Thyroid gland (tissue), 4 donors: ENCODE results near the gene DAB2IP. TPM values are rescaled to one million over a fixed set of nuclear protein-coding genes. Genes with fewer than 3 reads are reported as not detected.

ENCODE experiments used
- DNase-seq, 2 donors: peaks; one replicate each; pipeline ENCODE4 v3.0.0-alpha.2; 2019
- H3K27ac ChIP-seq, 3 donors: fragments of 200-600 bp; sonication (generic); 1 replicate in 2 of 3; 2 replicates in 1 of 3; pipeline ENCODE4 v1.5.1; 2016 to 2019; ENCODE audit warnings: mild to moderate bottlenecking in 1 of 3, moderate library complexity in 1 of 3
- H3K27me3 ChIP-seq: fragments of 200-600 bp; sonication (generic); one replicate; pipeline ENCODE4 v1.5.1; 2019
- H3K36me3 ChIP-seq, 2 donors: fragments of 200-600 bp; sonication (generic); one replicate each; pipeline ENCODE4 v1.5.1; 2016 to 2019
- H3K4me1 ChIP-seq, 2 donors: fragments of 200-600 bp; sonication (generic); one replicate each; pipeline ENCODE4 v1.5.1; 2017 to 2019
- H3K4me3 ChIP-seq, 3 donors: fragments of 200-600 bp; sonication (generic); replicated peaks in 1 of 3; 1 replicate in 2 of 3; 2 replicates in 1 of 3; pipeline ENCODE4 v1.5.1; 2016; ENCODE audit warnings: mild to moderate bottlenecking in 1 of 3
- H3K9me3 ChIP-seq: fragments of 200-600 bp; sonication (generic); one replicate; pipeline ENCODE4 v1.5.1; 2017
- POLR2A ChIP-seq, 2 donors: fragments of 450-650 bp; IDR thresholded peaks; one replicate each; pipeline ENCODE4 v1.6.1; 2017; ENCODE audit warnings: antibody characterized with exemption in 2 of 2, mild to moderate bottlenecking in 2 of 2, moderate library complexity in 1 of 2
- WGBS, 2 donors: methylation state at CpG; one replicate each; pipeline ENCODE4 v1.1.5; 2017; 5-methylcytosine and 5-hydroxymethylcytosine counted together
- intact Hi-C: fragments of 100-400 bp; cut with DNase I; formaldehyde crosslinking; loops from one replicate; pipeline ENCODE4 v1.15.1; 2023
- total RNA-seq, 4 donors: library from RNA; depleted of rRNA; stranded (reverse); fragments of >200 nt; gene quantifications; one replicate each; pipeline ENCODE4 v1.2.3, GENCODE V29; 2016
- TF ChIP-seq, protein P1 (sequence below), 6 experiments: fragments of 200-600 bp in 3 of 6; fragments of 450-650 bp in 3 of 6; sonication (generic) in 3 of 6; IDR thresholded peaks; one replicate each; pipeline ENCODE4 v1.5.1; 2016 to 2019; ENCODE audit warnings: antibody characterized with exemption in 6 of 6, mild to moderate bottlenecking in 2 of 6, inconsistent platforms in 1 of 6, moderate library complexity in 1 of 6

DAB2IP gene
- total RNA-seq, 4 donors from 2014 or later, result 26.0 to 48.5 (median 38.2) TPM

DNA sequence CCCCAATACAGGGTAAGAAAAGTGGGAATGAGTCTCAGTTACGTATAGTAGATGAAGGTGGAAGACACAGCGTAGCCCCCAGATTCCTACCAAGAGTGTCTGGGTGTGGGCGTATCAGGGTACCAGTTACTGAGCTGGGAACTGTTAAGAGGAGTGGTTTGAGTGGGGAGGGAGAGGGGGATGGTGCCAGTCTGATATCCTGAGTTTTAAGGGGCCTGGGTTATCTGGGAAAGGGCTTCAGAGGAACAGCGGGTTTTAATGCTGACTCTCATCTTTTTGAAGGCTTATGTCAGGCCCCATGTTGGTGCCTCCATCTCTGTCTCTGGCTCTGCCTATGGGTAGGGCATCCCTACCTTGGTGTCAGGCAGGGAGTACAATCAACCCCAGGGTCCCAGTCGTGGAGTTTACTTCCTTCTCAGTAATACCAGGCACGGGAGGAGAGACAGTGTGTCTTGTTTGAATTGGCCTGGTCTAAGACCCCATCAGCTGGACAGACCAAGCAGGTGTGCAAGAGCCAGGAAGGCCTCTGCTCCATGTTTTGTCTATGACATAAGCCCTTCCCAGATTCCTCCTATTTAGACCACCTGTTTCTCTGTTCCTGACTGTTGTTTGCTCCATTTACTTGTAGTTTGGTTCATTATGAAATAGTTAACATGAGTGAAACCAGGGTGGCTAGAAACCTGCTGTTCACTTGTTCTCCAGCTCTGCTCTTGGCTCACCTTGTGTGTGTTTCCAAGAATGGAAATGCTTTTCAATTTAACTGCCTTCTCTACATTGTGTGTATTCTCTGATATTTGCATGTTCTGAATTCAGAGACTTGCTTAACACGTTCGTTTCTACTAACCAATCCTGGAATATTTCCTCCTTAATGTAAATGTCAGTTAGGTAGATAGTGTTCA lies 125.6 kb downstream of the DAB2IP start:
- Histone ChIP-seq H3K4me1 (peaks cover 11 to 12% of the 10 kb centered on the region in 2 donors), H3K27me3 (no peaks in the 10 kb centered on the region), H3K27ac (no peak overlapping the region), H3K9me3 (no peaks in the 10 kb centered on the region), H3K4me3 (no peak overlapping the region), H3K36me3 (peaks cover 41 to 49% of the 10 kb centered on the region in 2 donors)
- no peak for TF ChIP-seq POLR2A (IDR thresholded peaks at IDR 0.05)
- TF ChIP-seq, protein P1, sequence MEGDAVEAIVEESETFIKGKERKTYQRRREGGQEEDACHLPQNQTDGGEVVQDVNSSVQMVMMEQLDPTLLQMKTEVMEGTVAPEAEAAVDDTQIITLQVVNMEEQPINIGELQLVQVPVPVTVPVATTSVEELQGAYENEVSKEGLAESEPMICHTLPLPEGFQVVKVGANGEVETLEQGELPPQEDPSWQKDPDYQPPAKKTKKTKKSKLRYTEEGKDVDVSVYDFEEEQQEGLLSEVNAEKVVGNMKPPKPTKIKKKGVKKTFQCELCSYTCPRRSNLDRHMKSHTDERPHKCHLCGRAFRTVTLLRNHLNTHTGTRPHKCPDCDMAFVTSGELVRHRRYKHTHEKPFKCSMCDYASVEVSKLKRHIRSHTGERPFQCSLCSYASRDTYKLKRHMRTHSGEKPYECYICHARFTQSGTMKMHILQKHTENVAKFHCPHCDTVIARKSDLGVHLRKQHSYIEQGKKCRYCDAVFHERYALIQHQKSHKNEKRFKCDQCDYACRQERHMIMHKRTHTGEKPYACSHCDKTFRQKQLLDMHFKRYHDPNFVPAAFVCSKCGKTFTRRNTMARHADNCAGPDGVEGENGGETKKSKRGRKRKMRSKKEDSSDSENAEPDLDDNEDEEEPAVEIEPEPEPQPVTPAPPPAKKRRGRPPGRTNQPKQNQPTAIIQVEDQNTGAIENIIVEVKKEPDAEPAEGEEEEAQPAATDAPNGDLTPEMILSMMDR (IDR thresholded peaks at IDR 0.05), result no peak
- intact Hi-C loops, result no loop called here
- 92 to 95% methylated on average over 8 of the region's 8 CpGs for WGBS, 2 donors
- DNase-seq, result no peak

DNA sequence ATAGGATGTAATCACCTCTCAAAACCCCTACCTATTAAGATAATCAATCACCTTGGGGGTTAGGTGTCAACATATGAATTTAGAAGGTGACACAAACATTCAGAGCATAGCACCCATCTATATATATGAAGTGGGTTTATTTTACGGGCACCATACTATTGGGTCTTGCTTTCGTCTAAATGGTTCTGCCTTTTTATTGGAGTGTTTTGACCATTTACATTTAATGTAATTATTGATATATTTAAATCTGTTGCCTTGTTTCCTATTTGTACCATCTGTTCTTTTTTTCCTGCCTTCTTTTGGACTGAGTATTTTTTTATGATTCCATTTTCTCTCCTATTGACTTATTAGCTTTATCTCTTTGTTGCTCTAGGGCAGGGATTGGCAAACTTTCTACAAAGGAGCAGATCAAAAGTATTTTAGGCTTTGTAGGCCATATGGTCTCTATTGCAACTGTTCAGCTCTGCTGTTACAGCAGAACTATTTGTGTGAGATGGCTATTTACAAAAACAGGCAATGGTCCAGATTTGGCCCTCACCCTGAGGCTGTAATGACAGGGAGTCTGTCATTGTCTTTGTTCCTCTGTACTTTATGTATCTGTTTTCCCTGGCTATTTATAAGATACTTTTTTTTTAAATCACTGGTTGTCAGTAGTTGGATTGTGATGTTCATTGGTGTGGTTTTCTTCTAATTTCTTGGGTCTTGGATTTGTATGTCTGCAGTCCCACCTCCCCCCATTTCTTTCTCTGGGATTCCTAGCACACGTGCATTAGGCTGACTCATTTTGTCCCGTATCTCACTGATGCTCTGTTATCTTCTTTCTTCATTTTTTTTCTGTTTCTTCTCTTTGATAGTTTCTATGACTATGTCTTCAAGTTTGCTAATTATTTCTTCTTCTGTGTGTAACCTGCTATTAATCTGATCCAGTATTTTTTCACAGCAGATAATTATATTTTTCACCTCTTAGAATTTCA lies 127.1 kb downstream of the DAB2IP start:
- Histone ChIP-seq H3K9me3 (no peaks in the 10 kb centered on the region), H3K27ac (no peak overlapping the region), H3K4me1 (peaks cover 6 to 9% of the 10 kb centered on the region in 2 donors), H3K27me3 (no peaks in the 10 kb centered on the region), H3K36me3 (peaks cover 36 to 54% of the 10 kb centered on the region in 2 donors), H3K4me3 (no peak overlapping the region)
- no peak for TF ChIP-seq POLR2A (IDR thresholded peaks at IDR 0.05)
- TF ChIP-seq, protein P1 (IDR thresholded peaks at IDR 0.05), result no peak
- WGBS, 2 donors, result 92 to 94% methylated on average over 4 of the region's 4 CpGs
- intact Hi-C loops, result no loop called here
- no peak for DNase-seq

DNA sequence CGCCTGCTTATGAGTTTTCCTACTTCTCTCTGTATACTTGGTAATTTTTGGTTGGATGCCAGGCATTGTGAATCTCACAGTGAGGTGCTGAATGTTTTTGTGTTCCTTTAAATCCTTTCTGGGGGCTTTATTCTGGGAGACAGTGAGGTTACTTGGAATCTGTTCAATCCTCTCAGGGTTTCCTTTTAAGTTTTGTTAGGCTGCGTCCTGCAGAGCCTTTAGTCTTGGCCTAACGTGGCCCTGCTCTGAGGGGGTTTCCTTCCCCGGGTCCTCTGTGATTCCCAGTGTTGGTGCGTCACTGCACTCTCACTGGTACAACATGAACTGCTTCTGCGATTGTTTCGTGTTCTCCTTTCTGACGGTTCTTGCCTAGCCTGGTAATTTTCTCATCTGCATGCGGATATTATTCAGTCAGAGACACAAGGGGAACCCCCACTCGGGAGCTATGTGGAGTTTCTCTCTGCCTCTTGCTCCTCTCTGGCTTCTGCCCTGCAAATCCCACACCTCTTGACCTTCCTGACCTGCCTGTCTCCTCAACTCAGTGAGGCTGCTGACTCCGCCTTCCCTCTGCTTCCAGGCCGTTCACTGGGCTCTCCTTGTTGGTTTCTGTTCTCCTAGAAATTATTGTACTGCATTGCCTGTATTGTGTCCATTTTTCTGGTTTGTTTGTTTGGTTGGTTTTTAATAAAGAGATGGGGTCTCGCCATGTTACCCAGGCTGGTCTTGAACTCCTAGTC lies 128.1 kb downstream of the DAB2IP start:
- Histone ChIP-seq H3K27ac (peak overlapping the region in 1 of 3 donors; percentile 41), H3K27me3 (no peaks in the 10 kb centered on the region), H3K4me1 (no peaks in the 10 kb centered on the region), H3K4me3 (no peak overlapping the region), H3K36me3 (peaks cover 39 to 51% of the 10 kb centered on the region in 2 donors), H3K9me3 (no peaks in the 10 kb centered on the region)
- 70 to 73% methylated on average over 13 of the region's 13 CpGs for WGBS, 2 donors
- intact Hi-C loops, result no loop called here
- DNase-seq, result no peak
- no peak for TF ChIP-seq POLR2A (IDR thresholded peaks at IDR 0.05)
- TF ChIP-seq, protein P1 (IDR thresholded peaks at IDR 0.05), result no peak

DNA sequence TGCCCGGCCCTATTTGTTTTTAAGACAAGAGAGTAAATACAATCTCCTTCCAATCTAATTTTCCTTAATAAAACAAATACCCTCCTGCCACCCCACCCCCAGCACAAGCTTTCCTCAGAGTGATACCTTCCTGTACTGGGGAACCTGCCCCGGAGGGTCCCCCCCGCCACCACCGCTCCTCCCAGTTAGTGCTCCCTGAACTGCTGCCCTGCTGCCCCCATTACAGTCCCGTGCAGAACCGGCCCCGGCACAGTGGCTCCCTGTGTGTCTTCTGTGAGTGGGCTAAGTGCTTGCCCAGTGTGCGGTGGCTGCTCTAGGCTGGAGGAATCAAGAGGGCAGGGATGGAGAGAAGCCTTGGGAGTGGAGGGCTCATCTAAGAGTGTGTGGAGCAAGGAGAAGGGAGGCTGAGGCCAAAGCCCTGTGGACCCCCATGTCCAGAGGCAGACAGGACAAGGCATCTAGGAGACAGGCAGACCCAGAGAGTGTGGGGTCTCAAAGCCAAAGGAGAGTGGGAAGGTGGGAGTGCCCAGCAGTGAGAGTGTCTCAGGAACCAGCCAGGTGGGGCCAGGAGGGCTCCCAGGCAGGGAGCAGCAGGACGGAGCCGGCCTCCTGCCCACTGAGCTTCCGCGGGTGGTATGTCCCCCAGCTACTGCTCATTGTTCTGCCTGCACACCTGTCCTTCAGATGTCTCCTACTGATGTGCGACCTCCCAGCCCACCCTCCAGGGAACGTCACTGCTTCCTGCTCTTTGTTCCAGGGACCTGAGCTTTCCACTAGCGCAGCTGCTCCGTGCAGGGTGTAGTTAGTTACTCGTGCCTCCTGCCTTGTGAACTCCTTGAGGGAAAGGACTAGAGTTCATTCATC lies 129.0 kb downstream of the DAB2IP start:
- no peaks in the 10 kb centered on the region for H3K9me3 ChIP-seq
- no peak for DNase-seq
- 89 to 90% methylated on average over 13 to 16 of the region's 17 CpGs for WGBS, 2 donors
- H3K4me3 ChIP-seq, result no peak overlapping the region
- no peaks in the 10 kb centered on the region for H3K4me1 ChIP-seq
- TF ChIP-seq, protein P1 (IDR thresholded peaks at IDR 0.05), result no peak
- no peak for TF ChIP-seq POLR2A (IDR thresholded peaks at IDR 0.05)
- H3K27ac ChIP-seq, result peak overlapping the region in 1 of 3 donors; percentile 41
- peaks cover 39 to 47% of the 10 kb centered on the region in 2 donors for H3K36me3 ChIP-seq
- H3K27me3 ChIP-seq, result no peaks in the 10 kb centered on the region
- intact Hi-C loops, result no loop called here
